GM04503 (cell line): ENCODE measurements around the gene SLC22A4.
A peak's percentile ranks its signal among the peaks of the same experiment; 100 is the strongest.

Experiments used
- DNase-seq: peaks from one replicate; pipeline ENCODE4 v3.0.0-alpha.2; 2012; ENCODE audit warnings: low read depth

Gene SLC22A4

DNA sequence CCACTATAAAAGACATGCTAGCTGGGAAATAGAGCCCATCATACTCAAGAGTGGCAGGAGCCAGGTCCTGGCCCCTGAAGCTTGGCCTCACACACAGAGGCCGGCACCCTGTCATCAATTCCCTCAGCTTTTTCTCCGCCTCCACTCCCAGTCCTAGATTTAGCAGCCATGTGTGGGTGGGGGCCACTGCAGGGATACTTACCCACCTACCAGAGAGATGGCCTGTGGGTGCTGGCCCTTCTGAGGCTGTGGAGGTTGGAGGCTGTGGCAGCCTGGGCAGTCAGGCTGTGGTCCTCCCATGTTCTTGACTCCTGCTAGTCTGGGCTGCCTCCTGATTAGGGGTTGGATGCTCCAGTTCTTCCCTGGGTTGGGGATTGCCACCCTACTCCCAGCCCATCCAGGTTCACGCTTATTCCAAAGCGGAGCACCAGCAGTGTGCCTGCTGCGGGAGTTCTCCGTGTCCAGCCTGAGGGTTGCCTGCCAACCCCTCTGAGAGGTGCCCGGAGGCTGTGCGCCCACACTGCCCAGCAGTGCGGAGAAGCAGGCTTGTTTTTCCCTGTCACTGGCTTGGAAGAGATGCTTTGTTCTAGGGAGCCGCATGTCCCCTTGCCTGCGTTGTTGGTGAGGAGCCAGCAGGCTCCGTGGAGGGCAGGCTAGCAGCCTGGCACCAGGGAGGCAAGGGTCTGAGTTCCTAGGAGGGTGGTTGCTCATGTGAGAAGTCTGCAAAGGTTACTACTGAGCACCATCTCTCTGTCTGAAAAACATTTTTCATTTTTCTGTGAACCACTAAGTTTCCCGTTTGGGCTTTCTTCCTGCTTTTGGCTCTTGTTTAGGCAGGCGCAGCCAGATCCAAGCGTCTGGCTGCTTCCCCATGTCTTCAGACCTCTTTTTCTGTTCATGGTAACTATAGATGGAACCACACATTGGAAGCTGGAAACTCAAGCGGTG, 82.8 kb downstream of the SLC22A4 start:
- DNase-seq: no peak

DNA sequence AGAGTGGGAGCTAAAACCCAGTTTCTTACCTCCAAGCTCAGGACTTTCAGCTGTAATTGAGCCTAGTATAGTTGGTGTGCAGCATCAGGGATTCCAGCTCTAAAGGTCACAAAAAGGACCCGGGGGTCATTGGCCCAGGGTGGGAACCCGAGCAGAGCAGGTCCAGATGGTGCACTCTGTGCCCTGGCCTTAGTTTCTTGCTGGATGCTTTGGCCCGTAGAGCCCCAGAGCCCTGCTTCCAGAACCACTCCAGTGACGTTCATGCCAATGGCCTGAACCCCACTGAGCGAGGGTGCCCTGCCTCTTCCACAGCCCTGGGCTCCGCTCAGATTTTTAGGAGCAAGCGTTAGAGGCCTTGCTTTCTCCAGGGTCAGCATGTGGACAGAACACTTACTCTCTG, 83.5 kb downstream of the SLC22A4 start:
- DNase-seq: no peak

DNA sequence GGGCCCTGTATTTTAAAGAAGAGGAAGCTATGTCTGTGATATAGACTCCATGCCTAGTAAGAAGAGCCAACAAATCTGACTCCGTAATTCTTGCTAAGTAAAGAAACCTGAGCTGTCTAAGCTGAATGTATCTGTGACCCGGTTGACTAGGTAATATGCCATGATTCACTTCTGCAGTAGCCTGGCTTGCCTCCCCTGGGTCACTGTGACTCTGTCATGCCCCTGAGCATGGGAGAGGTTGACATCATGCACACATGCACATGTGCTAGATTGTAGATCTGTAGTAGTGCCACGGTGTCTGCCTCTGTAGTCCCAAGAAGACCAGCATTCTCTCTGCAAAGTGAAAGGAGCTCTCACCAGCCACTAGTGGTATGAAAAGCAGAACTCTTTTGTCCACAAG, 84.4 kb downstream of the SLC22A4 start:
- DNase-seq: no peak

DNA sequence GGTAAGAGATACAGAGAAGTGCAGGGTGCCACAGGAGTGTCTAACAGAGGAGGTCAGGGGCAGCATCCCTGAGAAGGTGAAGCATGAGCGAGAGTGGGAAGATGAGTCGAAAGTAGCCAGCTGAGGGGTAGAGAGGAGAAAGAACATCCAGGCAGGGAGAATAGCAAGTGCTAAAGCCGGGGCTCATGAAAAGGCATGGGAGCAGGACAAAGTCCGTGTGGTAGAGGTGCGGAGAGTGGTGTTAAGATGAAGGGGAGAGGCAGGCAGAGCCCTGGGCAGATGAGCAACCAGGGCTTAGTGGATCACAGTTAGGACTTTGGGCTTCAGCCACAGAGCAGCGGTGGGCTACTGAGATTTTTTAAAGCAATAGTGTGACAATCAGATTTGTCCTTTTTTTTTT, 85.9 kb downstream of the SLC22A4 start:
- no peak for DNase-seq

DNA sequence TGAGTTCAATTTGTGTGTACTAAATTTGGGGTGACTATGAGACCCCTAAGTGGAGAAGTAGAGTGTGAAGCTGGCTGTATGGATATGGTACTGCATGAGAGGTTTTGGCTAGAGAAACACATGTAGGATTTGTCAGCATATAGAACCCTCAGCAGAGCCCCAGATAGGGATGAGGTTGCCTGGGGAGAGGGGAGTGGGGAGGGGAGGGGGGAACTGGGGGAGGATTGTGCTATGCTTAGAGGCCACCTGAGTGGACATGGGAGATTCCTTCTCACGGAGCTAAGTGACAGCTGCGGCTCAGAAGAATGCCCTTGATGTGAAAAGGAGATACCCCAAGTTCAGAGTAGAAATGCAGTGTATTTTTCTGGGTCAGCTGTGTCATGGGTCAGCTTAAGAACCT, 86.5 kb downstream of the SLC22A4 start:
- DNase-seq: no peak

DNA sequence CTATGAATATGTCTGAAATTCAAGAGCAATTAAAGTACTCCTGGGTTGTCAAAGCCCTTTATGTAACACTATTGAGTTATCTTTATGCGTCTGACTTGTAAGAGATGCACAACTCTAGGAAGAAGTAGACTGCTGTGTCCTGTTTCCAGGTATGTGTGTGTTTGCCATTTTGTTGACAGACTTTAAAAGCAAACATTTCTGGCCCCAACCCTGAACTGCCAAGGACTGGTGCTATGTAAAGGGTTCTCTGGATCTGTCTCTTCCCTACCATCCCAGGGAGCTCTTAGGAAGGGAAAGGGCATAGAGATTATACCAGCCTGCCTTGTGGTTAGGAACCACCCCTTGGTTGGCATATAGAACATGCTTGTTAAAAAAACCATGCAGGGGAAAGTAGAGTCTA, 87.4 kb downstream of the SLC22A4 start:
- no peak for DNase-seq

DNA sequence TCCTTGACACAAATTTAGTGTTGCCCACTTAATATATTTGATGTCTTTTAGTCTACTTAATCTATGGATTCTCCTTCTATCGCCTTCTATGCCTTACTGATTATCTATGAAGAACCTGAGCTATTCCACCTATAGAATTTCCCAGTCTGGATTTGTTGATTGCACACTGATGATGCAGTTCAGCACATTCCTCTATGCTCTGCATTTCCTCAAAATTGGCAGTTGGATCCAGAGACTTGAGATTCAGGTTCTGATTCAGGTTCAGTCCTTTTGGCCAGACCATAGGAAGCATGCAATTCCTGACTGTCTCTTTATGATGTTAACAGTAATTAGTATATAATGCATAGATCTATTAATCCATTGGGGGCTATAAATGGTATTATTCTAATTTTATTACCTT, 89.1 kb downstream of the SLC22A4 start:
- no peak for DNase-seq

DNA sequence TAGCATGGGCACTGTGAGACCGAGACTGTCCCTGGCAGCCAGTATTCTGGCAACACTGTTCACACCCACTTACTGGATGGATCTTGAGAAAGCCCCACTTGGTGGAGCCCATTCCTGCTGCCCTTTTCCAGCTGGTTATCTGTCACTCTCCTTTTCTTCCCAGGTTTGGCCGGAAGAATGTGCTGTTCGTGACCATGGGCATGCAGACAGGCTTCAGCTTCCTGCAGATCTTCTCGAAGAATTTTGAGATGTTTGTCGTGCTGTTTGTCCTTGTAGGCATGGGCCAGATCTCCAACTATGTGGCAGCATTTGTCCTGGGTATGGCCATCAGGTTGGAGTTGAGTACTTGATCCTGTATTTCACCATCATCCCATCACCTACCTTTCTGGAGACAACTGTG, 89.8 kb downstream of the SLC22A4 start:
- no peak for DNase-seq

DNA sequence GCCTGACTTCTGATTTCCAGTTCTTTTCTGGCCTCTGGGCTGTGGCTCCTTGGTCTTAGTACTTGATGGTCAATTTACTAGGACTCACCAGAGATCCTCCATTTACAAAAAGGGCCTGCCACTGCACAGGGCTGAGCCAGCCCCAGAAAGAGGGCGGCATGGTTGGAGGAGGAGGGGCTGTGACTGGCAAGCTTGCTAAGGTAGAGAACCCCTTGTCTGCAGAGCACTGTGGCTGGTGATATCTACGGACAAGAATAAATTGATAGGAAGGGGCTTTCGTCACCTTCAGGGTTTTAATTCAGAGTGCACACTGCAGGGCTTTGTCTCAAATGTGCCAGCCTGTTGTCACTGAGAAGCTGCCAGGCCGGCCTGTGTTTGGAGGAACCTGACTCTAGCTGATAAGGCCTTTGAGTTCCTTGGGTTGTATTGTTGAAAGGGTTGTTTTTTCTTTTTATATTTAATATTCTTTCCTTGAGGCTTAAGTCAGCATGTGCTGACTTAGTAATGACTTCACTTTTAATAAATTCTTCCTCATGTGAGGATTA, 90.4 kb downstream of the SLC22A4 start:
- no peak for DNase-seq

DNA sequence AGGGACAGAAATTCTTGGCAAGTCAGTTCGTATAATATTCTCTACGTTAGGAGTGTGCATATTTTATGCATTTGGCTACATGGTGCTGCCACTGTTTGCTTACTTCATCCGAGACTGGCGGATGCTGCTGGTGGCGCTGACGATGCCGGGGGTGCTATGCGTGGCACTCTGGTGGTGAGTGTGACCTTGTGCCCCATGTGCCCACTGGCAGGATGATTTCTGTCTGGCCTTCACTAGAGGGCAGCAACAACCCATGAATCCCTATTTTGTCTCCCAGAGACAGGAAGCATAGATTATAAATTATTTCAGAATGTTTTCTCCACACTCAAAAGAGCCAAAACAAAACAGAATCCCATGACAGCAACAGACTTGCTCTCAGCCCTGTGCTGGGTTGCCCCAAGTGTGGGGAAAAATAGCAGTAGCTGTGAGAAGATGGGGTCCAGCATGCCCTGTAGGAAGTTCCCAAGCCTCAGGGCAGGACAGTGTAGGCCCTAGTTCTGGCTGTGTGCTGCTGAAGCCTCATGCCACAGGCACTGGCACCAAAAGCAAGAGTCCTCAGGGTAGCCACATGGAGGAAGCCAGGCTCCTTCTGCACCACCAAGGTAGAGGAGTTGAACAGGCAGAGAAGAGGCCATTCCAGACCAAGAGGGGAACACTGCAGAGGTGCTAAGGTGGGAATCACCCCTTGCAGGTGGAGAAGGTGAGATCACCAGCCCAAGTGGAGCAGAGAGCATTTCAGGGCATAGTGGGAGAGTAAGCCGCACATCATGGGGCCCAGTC, 91.3 kb downstream of the SLC22A4 start:
- no peak for DNase-seq

DNA sequence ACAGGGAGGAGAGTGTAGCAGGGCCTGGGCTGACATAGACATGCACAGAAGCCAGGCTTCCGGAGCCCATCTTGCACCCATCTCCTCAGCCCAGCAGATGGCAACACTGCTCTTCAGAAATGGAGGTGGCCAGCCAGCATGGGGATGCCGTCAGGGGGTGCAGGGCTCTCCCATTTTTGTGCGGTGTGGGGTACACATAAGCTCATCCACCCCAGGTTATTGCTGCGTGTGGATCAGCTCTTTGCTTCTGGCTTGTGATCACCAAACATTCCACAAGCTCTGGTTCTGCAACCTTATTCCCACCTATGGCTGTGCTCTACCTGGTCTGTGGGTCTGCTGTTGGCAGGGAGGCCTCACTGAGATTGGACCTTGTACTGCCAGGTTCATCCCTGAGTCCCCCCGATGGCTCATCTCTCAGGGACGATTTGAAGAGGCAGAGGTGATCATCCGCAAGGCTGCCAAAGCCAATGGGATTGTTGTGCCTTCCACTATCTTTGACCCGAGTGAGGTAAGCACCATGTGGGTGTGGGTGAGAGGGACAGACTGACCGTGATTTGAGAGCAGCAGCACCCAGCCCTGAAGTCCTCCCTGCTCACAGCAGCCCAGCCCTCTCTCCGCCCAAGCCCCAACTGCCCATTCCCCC, 92.6 kb downstream of the SLC22A4 start:
- DNase-seq: no peak

DNA sequence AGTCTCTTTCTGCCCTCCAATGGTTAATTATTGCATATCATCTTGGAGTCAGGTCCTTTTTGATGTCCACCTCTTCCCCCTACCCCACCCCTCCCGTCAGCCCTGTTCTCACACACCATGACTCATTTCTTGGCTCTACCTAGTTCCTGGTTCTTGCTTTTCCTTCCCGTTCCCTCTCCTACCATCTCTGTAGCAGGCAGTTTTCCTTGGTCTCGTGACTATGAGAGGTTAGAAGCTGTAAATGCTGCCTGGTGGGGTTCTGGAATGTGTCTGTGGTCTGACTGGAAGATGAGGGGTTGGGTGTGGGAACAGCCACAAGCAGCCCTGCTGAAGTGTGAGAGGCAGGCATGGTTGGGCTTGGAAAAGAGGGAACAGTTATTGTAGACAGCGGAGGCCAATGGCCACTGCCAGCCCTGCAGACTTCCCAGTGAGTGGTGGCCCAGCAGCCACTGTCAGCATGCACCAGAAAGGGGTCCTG, 93.5 kb downstream of the SLC22A4 start:
- peak; percentile 99 for DNase-seq

DNA sequence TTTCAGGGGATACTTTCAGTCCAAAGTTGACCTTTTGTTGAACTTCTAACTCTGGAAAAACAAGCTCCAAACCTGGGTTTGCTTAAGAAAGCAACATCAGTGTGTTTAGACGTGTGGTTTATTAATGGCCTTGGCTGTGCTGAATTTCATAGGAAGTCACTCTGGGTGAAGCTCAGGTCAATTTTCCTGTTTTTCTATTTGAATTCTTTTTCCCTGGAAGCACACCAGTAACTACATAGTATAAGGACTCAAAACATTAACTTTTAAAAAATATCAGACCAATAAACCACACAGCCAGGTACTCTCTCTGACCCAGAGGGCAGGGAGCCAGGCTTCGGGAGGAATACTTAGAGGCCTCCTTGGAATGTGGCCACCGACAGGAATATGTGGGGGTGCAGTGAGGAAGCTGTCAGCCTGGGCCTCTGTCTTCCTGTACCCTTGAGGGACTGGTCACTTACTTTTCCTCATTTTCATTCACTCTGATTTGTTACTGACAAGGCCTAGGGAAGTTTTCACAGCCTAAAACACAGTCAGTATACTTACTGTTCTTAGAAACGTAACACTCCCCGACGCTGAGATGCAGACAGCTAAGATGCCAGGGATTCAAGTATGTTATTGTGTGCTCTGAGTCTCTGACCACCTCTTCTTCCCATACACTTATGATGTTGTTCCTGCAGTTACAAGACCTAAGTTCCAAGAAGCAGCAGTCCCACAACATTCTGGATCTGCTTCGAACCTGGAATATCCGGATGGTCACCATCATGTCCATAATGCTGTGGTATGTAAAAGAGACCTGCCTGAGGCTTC, 94.3 kb downstream of the SLC22A4 start:
- DNase-seq: peak; percentile 40

DNA sequence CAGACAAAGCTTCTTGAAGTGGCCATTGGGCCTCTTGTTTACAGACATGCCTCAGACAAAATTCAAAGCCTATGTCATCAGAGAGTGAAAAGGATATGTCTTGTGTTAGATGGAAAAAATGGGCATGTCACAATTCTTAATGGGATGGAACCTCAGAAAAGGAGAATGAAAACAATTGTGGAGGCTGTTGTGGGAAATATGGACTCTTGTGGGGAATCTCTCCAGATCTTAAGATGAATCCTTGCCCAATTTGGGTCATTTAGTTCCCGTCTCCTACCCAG, 94.8 kb downstream of the SLC22A4 start:
- DNase-seq: no peak

DNA sequence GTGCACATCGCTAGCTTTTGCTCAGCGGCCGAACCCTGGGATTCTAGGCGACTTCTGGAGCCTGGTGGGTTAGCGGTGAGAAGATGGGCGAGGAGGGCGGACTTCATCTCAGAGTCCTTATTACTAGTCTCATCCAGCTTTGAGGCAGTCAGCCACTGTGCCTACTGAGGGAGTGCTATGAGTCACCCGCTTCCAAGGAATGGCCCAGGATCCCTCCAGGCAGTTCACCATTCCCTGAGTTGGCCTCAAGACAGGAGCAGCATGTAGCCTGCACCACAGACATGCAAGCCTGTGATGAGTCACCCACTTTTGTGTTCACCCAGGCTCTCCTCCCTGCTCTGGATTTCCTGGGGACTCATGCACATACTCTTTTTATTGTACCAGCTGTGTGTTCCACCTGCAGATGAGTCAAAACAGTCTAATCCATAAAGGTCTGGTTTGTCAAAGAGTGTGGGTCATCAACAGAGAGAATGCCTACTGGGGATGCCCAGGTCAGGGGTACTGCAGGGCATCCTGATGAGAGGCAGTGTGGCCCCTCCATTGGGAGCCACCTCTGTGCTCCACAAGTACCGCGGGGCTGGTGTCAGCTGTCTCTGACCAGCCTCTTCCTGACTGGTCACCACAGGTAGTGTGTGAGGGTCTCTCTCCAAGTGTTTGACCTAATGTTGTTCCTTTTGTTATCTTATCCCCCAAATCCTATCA, 95.5 kb downstream of the SLC22A4 start:
- peak; percentile 98 for DNase-seq

DNA sequence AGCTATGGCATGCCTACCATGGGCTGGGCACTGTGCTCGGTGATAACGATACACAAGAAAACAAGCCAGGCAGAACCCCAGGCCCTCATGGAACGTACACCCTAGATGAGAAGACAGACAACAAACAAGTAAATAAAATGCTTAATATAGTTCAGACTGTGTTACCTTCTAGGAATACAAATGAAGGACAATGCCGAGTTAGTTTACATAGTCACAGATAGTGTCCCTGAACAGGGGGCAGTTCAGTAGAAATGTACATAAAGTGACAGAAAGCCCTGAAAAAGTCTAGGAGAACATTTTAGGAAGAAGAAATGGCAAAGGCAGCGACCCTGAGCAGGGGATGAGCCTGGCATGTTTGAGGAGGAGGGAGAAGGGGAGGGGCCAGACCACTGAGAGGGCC, 97.1 kb downstream of the SLC22A4 start:
- no peak for DNase-seq

DNA sequence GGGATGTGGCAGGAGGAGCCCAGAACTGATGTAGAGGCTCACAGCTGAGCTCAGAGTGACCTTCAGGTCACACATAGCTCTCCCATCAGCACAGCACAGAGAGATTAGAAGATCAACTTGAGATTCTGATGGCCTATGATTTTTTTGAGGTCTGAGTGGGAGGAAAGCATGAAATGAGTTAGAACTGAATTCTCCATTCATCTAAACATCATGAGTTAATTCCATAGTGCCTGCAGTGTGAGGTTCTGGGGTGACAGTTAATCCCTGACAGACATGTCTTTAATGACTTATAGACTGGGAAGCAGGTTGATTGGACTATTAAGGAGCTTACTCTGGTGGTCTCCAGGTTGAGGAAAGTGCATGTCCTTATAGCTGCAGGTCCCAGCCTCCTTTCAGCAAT, 97.7 kb downstream of the SLC22A4 start:
- no peak for DNase-seq

DNA sequence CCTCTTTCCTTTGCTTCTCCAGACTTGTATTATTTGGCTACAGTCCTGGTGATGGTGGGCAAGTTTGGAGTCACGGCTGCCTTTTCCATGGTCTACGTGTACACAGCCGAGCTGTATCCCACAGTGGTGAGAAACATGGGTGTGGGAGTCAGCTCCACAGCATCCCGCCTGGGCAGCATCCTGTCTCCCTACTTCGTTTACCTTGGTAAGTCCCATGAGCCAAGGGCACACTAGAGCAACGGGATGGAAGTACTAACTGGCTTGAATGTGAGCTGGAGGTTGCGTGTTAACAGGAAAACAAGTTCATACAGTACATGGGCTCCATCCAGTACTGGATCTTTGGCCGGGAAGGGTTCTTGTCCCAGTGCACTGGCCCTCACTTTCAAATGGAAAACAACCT, 98.2 kb downstream of the SLC22A4 start:
- DNase-seq: no peak

DNA sequence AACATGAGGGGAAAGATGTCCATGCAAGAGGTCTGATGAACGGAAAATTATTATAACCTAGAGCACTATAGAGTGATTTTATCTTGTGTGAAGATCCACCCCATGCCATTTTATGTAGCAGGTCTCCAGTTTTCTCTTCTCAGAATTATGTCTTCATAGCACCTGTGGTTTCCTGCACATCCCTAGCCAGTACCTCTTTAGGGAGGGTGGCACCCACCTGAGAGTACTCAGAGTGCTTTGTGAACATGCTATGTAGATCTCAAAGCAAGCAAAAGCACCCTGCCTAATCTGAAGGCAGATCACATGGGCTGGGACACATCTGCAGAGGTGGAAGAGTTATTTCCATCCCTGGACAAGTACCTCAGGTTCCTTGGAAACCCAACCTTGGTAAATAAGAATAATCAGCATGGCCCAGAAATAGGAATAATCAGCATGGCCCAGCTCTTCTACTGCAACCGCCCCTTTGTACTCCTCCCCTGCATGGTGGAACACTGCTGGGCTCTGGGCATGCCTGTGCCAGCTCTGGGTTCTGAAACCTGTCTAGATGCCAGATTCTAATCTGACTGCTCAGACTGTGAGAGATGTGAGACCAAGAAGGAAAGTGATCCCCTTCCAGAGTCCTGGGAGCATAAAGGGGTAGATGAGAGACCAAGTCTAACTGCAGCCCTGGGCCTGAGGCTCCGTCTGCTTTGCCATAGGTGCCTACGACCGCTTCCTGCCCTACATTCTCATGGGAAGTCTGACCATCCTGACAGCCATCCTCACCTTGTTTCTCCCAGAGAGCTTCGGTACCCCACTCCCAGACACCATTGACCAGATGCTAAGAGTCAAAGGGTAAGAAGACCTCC, 99.0 kb downstream of the SLC22A4 start:
- no peak for DNase-seq
